IMR-90 (cell line): ENCODE data around the gene MAP3K15. TPM values are rescaled to one million over a fixed set of nuclear protein-coding genes. Genes with fewer than 3 reads are reported as not detected.
A peak's percentile ranks its signal among the peaks of the same experiment; 100 is the strongest.
"Not testable (repeated sequence)": the region's sequence is repeated elsewhere in the genome, so short reads cannot be mapped to it uniquely, and the experiment has no call there.

Experiments
- ATAC-seq: fragments of 200-7000 bp; cut with Tn5 transposase; 2 replicates; pipeline ENCODE4 v1.9.1; 2020; ENCODE audit warnings: low read depth, mild to moderate bottlenecking, moderate library complexity
- BruUV-seq: library from RNA; stranded (reverse); fragments of 400-500 nt; replicated peaks from 2 replicates; lab custom pipeline; 2021; lab: Mats Ljungman, UMichigan
- CTCF ChIA-PET: fragments of 300-600 bp; formaldehyde crosslinking; extraction: SDS; loops from one replicate; lab custom pipeline; 2021; ENCODE audit warnings: antibody characterized with exemption; lab: Yijun Ruan, JAX
- POLR2A ChIA-PET: fragments of 300-600 bp; sonication (Branson Sonifier 250); formaldehyde crosslinking; loops from one replicate; lab custom pipeline; 2022; ENCODE audit warnings: antibody characterized with exemption; ENCODE audit not compliant: unreplicated experiment; lab: Charles Lee
- DNase-seq: peaks from one replicate; pipeline ENCODE4 v3.0.0; 2013
- H2AFZ ChIP-seq: replicated peaks from 2 replicates; pipeline ENCODE3; 2013; ENCODE audit warnings: low read length, mild to moderate bottlenecking; ENCODE audit not compliant: poor library complexity
- H2AK5ac ChIP-seq: 2 replicates; pipeline ENCODE4 v1.6.1; 2013; ENCODE audit warnings: low read depth, low read length, inconsistent platforms
- H2AK9ac ChIP-seq: replicated peaks from 2 replicates; pipeline ENCODE3; 2013; ENCODE audit warnings: mild to moderate bottlenecking, low read depth, low read length, moderate library complexity; ENCODE audit not compliant: poor library complexity
- H2BK120ac ChIP-seq: 2 replicates; pipeline ENCODE4 v1.6.1; 2013; ENCODE audit warnings: low read depth, low read length, inconsistent platforms
- H2BK15ac ChIP-seq: 3 replicates; pipeline ENCODE4 v1.6.1; 2013; ENCODE audit warnings: low read depth, low read length, inconsistent platforms
- H2BK20ac ChIP-seq: 2 replicates; pipeline ENCODE4 v1.6.1; 2013; ENCODE audit warnings: low read depth, mild to moderate bottlenecking, inconsistent platforms, low read length, moderate library complexity
- H2BK5ac ChIP-seq: 2 replicates; pipeline ENCODE4 v1.6.1; 2013; ENCODE audit warnings: mild to moderate bottlenecking, low read depth, low read length, inconsistent platforms; ENCODE audit not compliant: poor library complexity, severe bottlenecking
- H3K14ac ChIP-seq: replicated peaks from 2 replicates; pipeline ENCODE4 v1.6.1; 2013; ENCODE audit warnings: low read depth, low read length, inconsistent platforms
- H3K18ac ChIP-seq: 2 replicates; pipeline ENCODE4 v1.6.1; 2013; ENCODE audit warnings: low read depth, low read length, control low read depth
- H3K23ac ChIP-seq: 2 replicates; pipeline ENCODE4 v1.6.1; 2013; ENCODE audit warnings: low read depth, low read length, inconsistent platforms
- H3K27ac ChIP-seq: 2 replicates; pipeline ENCODE4 v1.5.1; 2013; ENCODE audit warnings: mild to moderate bottlenecking, control low read depth, low read length; ENCODE audit not compliant: insufficient read depth
- H3K27me3 ChIP-seq: 2 replicates; pipeline ENCODE4 v1.6.1; 2013; ENCODE audit warnings: low read length; ENCODE audit not compliant: control insufficient read depth, insufficient read depth
- H3K36me3 ChIP-seq: 2 replicates; pipeline ENCODE4 v1.6.1; 2013; ENCODE audit warnings: low read length, mixed read lengths; ENCODE audit not compliant: control insufficient read depth, insufficient read depth
- H3K4ac ChIP-seq: 2 replicates; pipeline ENCODE4 v1.6.1; 2013; ENCODE audit warnings: low read depth, low read length, inconsistent platforms
- H3K4me1 ChIP-seq: 2 replicates; pipeline ENCODE4 v1.6.1; 2013; ENCODE audit warnings: low read length, mixed read lengths; ENCODE audit not compliant: control insufficient read depth, insufficient read depth
- H3K4me2 ChIP-seq: 2 replicates; pipeline ENCODE4 v1.6.1; 2013; ENCODE audit warnings: low read depth, mild to moderate bottlenecking, control low read depth, low read length, moderate library complexity
- H3K4me3 ChIP-seq: 2 replicates; pipeline ENCODE4 v1.5.1; 2013; ENCODE audit warnings: low read depth, mild to moderate bottlenecking, control low read depth, low read length, moderate library complexity; ENCODE audit not compliant: insufficient read depth
- H3K56ac ChIP-seq: 2 replicates; pipeline ENCODE4 v1.6.1; 2013; ENCODE audit warnings: low read length, inconsistent platforms; ENCODE audit not compliant: insufficient read depth; ENCODE audit errors: extremely low read depth
- H3K79me1 ChIP-seq, 2 experiments: 2 replicates each; pipeline ENCODE4 v1.6.1; 2013; ENCODE audit warnings: low read length in 2 of 2, inconsistent platforms in 1 of 2, low read depth in 1 of 2
- H3K9ac ChIP-seq: 2 replicates; pipeline ENCODE4 v1.6.1; 2013; ENCODE audit warnings: low read depth, low read length, control low read depth
- H3K9me1 ChIP-seq: 2 replicates; pipeline ENCODE4 v1.6.1; 2013; ENCODE audit warnings: low read length, inconsistent platforms; ENCODE audit not compliant: insufficient read depth
- H3K9me3 ChIP-seq: 2 replicates; pipeline ENCODE4 v1.6.1; 2013; ENCODE audit warnings: low read length; ENCODE audit not compliant: control insufficient read depth, insufficient read depth
- H4K20me1 ChIP-seq: 2 replicates; pipeline ENCODE4 v1.6.1; 2013; ENCODE audit warnings: low read length, inconsistent platforms; ENCODE audit not compliant: insufficient read depth
- H4K5ac ChIP-seq: 2 replicates; pipeline ENCODE4 v1.6.1; 2013; ENCODE audit warnings: mild to moderate bottlenecking, low read depth, low read length, control low read depth
- H4K8ac ChIP-seq, 2 experiments: 2 replicates each; pipeline ENCODE4 v1.6.1; 2013; ENCODE audit warnings: low read depth in 2 of 2, low read length in 2 of 2, control low read depth in 1 of 2, inconsistent platforms in 1 of 2
- H4K91ac ChIP-seq: 2 replicates; pipeline ENCODE4 v1.6.1; 2013; ENCODE audit warnings: low read depth, low read length, inconsistent platforms; ENCODE audit not compliant: insufficient read depth
- BHLHE40 ChIP-seq: fragments of 150-350 bp; IDR thresholded peaks from 2 replicates; pipeline ENCODE4 v1.6.1; 2016; ENCODE audit warnings: mild to moderate bottlenecking, low read depth, low read length
- CHD1 ChIP-seq: IDR thresholded peaks from 2 replicates; pipeline ENCODE4 v1.6.1; 2012; ENCODE audit warnings: low read depth, low read length, improper control_type of control experiment
- WGBS, 2 experiments: methylation state at CpG; one replicate each; pipeline versions ENCODE4 v1.1.5 to v1.1.7; 2013; ENCODE audit warnings: missing lambda C conversion rate in 2 of 2; ENCODE audit not compliant: insufficient read length in 1 of 2; ENCODE audit errors: extremely low coverage in 2 of 2; 5-methylcytosine and 5-hydroxymethylcytosine counted together
- dilution Hi-C: fragments of 300-500 bp; cut with HindIII; formaldehyde crosslinking; loops from one replicate; pipeline ENCODE4 v1.14.3; 2018; ENCODE audit warnings: low sequenced_read_pairs; ENCODE audit not compliant: unreplicated experiment
- in situ Hi-C: fragments of 300-500 bp; cut with MboI; formaldehyde crosslinking; loops from 3 replicates; pipeline ENCODE4 v1.14.3; 2019; ENCODE audit warnings: low sequenced_read_pairs, inconsistent platforms, mixed read lengths
- intact Hi-C: fragments of 100-400 bp; cut with micrococcal nuclease; formaldehyde crosslinking; loops from 2 replicates; pipeline ENCODE4 v1.10.0; 2022
- polyA plus RNA-seq, 3 experiments: library from polyadenylated mRNA; depleted of rRNA; stranded (reverse); fragments of >200 nt; gene quantifications; 2 replicates each; pipeline ENCODE4 v1.2.3, GENCODE V29; 2012; ENCODE audit warnings: low replicate concordance in 1 of 3
- total RNA-seq: library from RNA; depleted of rRNA; stranded (reverse); fragments of >200 nt; gene quantifications from 2 replicates; pipeline ENCODE4 v1.2.3, GENCODE V29; 2012

Gene MAP3K15
- total and polyA plus RNA-seq, 2 of the 4 experiments (the other 2 are of a cell fraction), result under 0.01 to 0.10 TPM

DNA sequence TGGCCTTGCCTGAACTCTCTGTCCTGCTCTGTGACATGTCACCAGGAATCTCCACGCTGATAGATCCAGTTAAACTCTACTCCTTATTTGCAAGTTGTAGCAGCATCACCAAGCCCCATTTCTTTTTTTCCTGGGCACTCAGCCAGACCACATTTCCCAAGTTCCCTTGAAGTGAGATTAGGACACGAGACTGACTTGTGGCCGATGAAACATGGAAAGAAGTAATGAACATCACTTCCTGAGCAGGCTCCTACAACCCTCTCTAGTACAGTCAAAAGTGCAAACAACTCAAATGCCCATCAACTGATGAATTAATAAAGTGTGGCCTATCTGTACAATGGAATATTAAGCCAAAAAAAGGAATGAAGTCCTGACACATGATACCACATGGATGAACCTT, 74.6 kb downstream of the MAP3K15 start:
- dilution Hi-C loops, result no loop called here
- POLR2A ChIA-PET, result no interaction called here

DNA sequence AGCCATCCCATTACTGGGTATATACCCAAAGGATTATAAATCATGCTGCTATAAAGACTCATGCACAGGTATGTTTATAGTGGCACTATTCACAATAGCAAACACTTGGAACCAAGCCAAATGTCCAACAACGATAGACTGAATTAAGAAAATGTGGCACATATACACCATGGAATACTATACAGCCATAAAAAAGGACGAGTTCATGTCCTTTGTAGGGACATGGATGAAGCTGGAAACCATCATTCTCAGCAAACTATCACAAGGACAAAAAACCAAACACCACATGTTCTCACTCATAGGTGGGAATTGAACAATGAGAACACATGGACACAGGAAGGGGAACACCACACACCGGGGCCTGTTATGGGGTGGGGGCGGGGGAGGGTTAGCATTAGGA, 92.6 kb downstream of the MAP3K15 start:
- BruUV-seq, result not testable (repeated sequence)

More for the DNA sequence above, 74.6 kb downstream of the MAP3K15 start:
- no peaks in the 10 kb centered on the region for H3K79me1 ChIP-seq
- TF ChIP-seq BHLHE40, result peak; percentile 50; the same call in 1 of the 2 replicates
- TF ChIP-seq CHD1, result no peak
- no peaks in the 10 kb centered on the region for H3K27me3 ChIP-seq
- no peak overlapping the region for H3K4ac ChIP-seq
- no peaks in the 10 kb centered on the region for H3K36me3 ChIP-seq
- DNase-seq (peak; percentile 33), ATAC-seq (no peak)
- no peak overlapping the region for H2AFZ ChIP-seq
- no peak overlapping the region for H3K27ac ChIP-seq
- intact Hi-C loops (loop anchor here (10.0 kb wide), 1 partner anchor 1686 kb away; no protein-coding TSS in a partner anchor), in situ Hi-C loops (no loop called here)
- H2BK120ac ChIP-seq, result no peak overlapping the region
- H2BK5ac ChIP-seq, result no peak overlapping the region
- CTCF ChIA-PET, result no interaction called here
- H3K4me3 ChIP-seq, result no peak overlapping the region
- H2AK5ac ChIP-seq, result no peak overlapping the region
- H4K91ac ChIP-seq, result no peak overlapping the region
- H2AK9ac ChIP-seq, result no peak overlapping the region
- no peak overlapping the region for H4K8ac ChIP-seq
- no peaks in the 10 kb centered on the region for H3K4me1 ChIP-seq
- no peak overlapping the region for H3K23ac ChIP-seq
- no CpG with 5 or more reads among the region's 3 CpGs for WGBS, 2 experiments
- no peak overlapping the region for H3K4me2 ChIP-seq
- no peak overlapping the region for H2BK20ac ChIP-seq
- no peaks in the 10 kb centered on the region for H3K9me3 ChIP-seq
- no peak overlapping the region for H3K9ac ChIP-seq
- H4K20me1 ChIP-seq, result no peaks in the 10 kb centered on the region
- H2BK15ac ChIP-seq, result no peak overlapping the region
- no peak overlapping the region for H3K18ac ChIP-seq
- no peak overlapping the region for H4K5ac ChIP-seq
- no peak overlapping the region for H3K56ac ChIP-seq
- no peak overlapping the region for H3K14ac ChIP-seq
- H3K9me1 ChIP-seq, result no peaks in the 10 kb centered on the region
- no TSS peak for BruUV-seq

More for the DNA sequence above, 92.6 kb downstream of the MAP3K15 start:
- H3K79me1 ChIP-seq, H3K23ac ChIP-seq, H2BK120ac ChIP-seq, H3K4me1 ChIP-seq, H2AK9ac ChIP-seq, H3K9me3 ChIP-seq, intact Hi-C loops, DNase-seq, H3K4me3 ChIP-seq, H2AK5ac ChIP-seq, H3K4ac ChIP-seq, H2BK15ac ChIP-seq, POLR2A ChIA-PET, CTCF ChIA-PET, H3K14ac ChIP-seq, dilution Hi-C loops, H2BK5ac ChIP-seq, H3K56ac ChIP-seq, in situ Hi-C loops, H3K27ac ChIP-seq, H4K5ac ChIP-seq, H4K8ac ChIP-seq, H3K36me3 ChIP-seq, ATAC-seq, H2AFZ ChIP-seq, H3K9me1 ChIP-seq, H2BK20ac ChIP-seq, H4K91ac ChIP-seq, H4K20me1 ChIP-seq, H3K18ac ChIP-seq, H3K27me3 ChIP-seq, H3K4me2 ChIP-seq, H3K9ac ChIP-seq: not testable (repeated sequence)
- WGBS, 2 experiments, result no CpG with 5 or more reads among the region's 4 CpGs
